ENCODE data around the gene TMED5. TPM values are rescaled to one million over a fixed set of nuclear protein-coding genes. Genes with fewer than 3 reads are reported as not detected.

TMED5 gene
- total RNA-seq, 1 donor from 2014 or later: 33.6 TPM

DNA sequence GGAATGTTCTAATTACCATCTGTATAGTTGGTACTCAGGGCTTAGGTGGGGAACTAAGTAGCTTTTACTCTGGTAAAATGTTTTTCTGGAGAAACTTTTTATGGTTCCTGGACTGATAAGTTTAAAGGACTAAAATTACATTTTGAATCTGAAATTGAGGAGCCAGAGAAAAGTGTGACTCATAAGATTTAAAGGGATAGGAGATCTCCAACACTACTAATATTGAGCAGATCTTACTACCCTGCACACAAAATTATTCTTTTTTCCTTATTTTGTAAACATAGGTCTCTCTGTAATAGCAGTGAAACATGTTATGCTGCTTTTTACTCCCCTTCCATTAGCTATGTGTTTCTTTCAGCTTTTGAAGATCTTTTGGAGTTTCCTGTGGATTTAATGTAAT is 68.7 kb downstream of the TMED5 start:
- Mint-ChIP-seq H3K4me3 (ENCODE audit: unreplicated experiment) (no peak overlapping the region), H3K27ac (ENCODE audit: unreplicated experiment) (peak overlapping the region; percentile 78), H3K4me1 (ENCODE audit: low read depth) (peaks cover 19% of the 10 kb centered on the region), H3K27me3 (ENCODE audit: low read depth) (no peaks in the 10 kb centered on the region), H3K9me3 (ENCODE audit: low read depth) (peaks cover 16% of the 10 kb centered on the region), H3K36me3 (ENCODE audit: low read depth) (peaks cover 14% of the 10 kb centered on the region)
- TF ChIP-seq, protein P1, sequence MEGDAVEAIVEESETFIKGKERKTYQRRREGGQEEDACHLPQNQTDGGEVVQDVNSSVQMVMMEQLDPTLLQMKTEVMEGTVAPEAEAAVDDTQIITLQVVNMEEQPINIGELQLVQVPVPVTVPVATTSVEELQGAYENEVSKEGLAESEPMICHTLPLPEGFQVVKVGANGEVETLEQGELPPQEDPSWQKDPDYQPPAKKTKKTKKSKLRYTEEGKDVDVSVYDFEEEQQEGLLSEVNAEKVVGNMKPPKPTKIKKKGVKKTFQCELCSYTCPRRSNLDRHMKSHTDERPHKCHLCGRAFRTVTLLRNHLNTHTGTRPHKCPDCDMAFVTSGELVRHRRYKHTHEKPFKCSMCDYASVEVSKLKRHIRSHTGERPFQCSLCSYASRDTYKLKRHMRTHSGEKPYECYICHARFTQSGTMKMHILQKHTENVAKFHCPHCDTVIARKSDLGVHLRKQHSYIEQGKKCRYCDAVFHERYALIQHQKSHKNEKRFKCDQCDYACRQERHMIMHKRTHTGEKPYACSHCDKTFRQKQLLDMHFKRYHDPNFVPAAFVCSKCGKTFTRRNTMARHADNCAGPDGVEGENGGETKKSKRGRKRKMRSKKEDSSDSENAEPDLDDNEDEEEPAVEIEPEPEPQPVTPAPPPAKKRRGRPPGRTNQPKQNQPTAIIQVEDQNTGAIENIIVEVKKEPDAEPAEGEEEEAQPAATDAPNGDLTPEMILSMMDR (IDR thresholded peaks at IDR 0.05): no peak
- DNase-seq (ENCODE audit: low spot score): no peak

DNA sequence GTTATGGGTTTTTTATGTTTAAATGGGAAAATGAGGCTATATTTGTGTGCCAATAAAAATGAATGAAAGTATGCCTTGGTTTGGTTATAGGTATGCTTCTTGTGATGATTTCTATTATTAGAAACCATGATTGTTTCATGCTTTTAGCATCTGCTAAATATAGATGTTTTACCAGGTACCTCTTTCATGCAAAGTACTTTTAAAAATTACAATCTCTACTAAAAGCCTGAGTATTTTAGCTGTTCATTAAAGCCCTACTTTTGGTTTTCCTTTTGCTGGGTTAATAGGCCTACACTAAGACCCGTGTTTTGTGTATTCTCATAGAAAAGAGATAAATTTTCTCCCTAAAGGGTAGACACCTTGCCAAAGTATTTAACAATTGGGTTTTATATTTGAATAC is 69.1 kb downstream of the TMED5 start:
- no peaks in the 10 kb centered on the region for H3K27me3 Mint-ChIP-seq (ENCODE audit: low read depth)
- peaks cover 21% of the 10 kb centered on the region for H3K4me1 Mint-ChIP-seq (ENCODE audit: low read depth)
- peaks cover 12% of the 10 kb centered on the region for H3K36me3 Mint-ChIP-seq (ENCODE audit: low read depth)
- H3K4me3 Mint-ChIP-seq (ENCODE audit: unreplicated experiment): no peak overlapping the region
- no peak overlapping the region for H3K27ac Mint-ChIP-seq (ENCODE audit: unreplicated experiment)
- no peak for DNase-seq (ENCODE audit: low spot score)
- peaks cover 16% of the 10 kb centered on the region for H3K9me3 Mint-ChIP-seq (ENCODE audit: low read depth)
- TF ChIP-seq, protein P1 (IDR thresholded peaks at IDR 0.05): no peak

DNA sequence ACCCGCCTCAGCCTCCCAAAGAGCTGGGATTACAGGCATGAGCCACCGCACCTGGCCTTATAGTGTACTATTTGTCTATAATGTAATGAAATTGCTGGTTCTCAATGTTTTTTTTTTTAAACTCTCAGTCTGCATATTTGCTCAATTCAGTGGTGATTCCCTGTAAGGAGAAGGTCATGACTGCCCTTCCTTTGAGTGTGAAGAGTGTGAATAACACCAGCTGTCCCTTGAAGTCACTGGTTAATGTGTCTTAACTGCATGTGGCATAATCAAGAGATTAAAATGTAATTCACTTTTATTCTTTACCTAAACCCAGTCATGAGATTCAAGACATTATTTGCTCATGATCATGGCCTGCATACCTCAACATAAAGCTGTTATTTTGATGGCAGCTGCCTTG is 70.6 kb downstream of the TMED5 start:
- Mint-ChIP-seq H3K36me3 (ENCODE audit: low read depth) (peaks cover 8% of the 10 kb centered on the region), H3K9me3 (ENCODE audit: low read depth) (peaks cover 16% of the 10 kb centered on the region), H3K4me3 (ENCODE audit: unreplicated experiment) (no peak overlapping the region), H3K27ac (ENCODE audit: unreplicated experiment) (no peak overlapping the region), H3K4me1 (ENCODE audit: low read depth) (peaks cover 24% of the 10 kb centered on the region), H3K27me3 (ENCODE audit: low read depth) (no peaks in the 10 kb centered on the region)
- no peak for DNase-seq (ENCODE audit: low spot score)
- TF ChIP-seq, protein P1 (IDR thresholded peaks at IDR 0.05): no peak

DNA sequence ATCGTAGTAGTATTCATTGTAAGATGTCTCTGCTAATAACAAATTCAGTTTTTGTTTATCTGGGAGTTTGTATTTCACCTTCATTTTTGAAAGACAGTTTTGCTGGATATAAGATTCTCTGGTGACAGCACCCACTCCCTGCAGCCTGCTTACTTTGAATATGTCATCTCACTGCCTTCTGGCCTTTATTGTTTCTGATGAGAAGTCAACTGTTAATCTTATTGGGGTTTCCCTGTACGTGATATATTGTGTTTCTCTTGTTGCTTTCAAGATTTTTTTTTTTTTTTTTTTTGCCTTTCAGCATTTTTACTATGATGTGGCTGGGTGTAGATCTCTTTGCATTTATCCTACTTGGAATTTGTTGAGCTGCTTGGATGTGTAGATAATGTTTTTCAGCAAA is 71.9 kb downstream of the TMED5 start:
- peaks cover 8% of the 10 kb centered on the region for H3K36me3 Mint-ChIP-seq (ENCODE audit: low read depth)

DNA sequence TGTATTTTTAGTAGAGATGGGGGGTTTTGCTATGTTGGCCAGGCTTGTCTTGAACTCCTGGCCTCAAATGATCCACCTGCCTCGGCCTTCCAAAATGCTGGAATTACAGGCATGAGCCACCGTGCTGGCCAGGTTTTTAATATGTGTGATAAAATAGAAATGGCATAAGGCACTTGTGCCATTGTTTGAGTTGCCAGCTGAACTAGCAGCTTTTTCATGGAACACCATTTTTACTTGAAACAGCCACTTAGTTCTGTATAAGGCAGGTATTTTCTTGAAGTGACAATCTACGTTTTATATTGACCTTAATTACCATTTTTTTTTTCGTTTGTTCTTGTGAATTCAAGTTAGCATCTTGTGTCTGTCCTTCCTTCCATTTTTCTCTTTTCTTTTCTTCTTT is 72.8 kb downstream of the TMED5 start:
- Mint-ChIP-seq H3K4me3 (ENCODE audit: unreplicated experiment) (no peak overlapping the region), H3K9me3 (ENCODE audit: low read depth) (peaks cover 16% of the 10 kb centered on the region), H3K4me1 (ENCODE audit: low read depth) (peaks cover 24% of the 10 kb centered on the region), H3K27ac (ENCODE audit: unreplicated experiment) (no peak overlapping the region), H3K36me3 (ENCODE audit: low read depth) (peaks cover 6% of the 10 kb centered on the region), H3K27me3 (ENCODE audit: low read depth) (no peaks in the 10 kb centered on the region)
- no peak for DNase-seq (ENCODE audit: low spot score)
- TF ChIP-seq, protein P1 (IDR thresholded peaks at IDR 0.05): no peak

More for the DNA sequence above, 71.9 kb downstream of the TMED5 start:
- no peak overlapping the region for H3K4me3 Mint-ChIP-seq (ENCODE audit: unreplicated experiment)
- H3K4me1 Mint-ChIP-seq (ENCODE audit: low read depth): peaks cover 24% of the 10 kb centered on the region
- H3K27ac Mint-ChIP-seq (ENCODE audit: unreplicated experiment): no peak overlapping the region
- peaks cover 16% of the 10 kb centered on the region for H3K9me3 Mint-ChIP-seq (ENCODE audit: low read depth)
- DNase-seq (ENCODE audit: low spot score): no peak
- H3K27me3 Mint-ChIP-seq (ENCODE audit: low read depth): no peaks in the 10 kb centered on the region
- TF ChIP-seq, protein P1 (IDR thresholded peaks at IDR 0.05): no peak

Data from chondrocyte (in vitro differentiated cells).